Measurements from ENCODE around the gene ADSL.

GRCh38 chr22:40335358-40335757 is 10.9 kb upstream of the ADSL start:
- TF ChIP-seq POLR2A (IDR thresholded peaks at IDR 0.05) (no peak), CTCF (IDR thresholded peaks at IDR 0.05) (no peak)
